GM18499 (cell line): ENCODE measurements around the gene GJC3.

Experiments used
- ATAC-seq: cut with Tn5 transposase; IDR thresholded peaks from one replicate; pipeline ENCODE4 v1.9.1; 2021; ENCODE audit warnings: moderate number of reproducible peaks; ENCODE audit not compliant: insufficient read depth, unreplicated experiment

Gene GJC3

GRCh38 chr7:99876491-99876890, 52.9 kb downstream of the GJC3 start:
- ATAC-seq = no peak
